Daoy (cell line): Measurements from ENCODE around the gene NR2F1. TPM values are rescaled to one million over a fixed set of nuclear protein-coding genes. Genes with fewer than 3 reads are reported as not detected.

ENCODE experiments used
- DNase-seq: peaks from one replicate; pipeline ENCODE4 v3.0.0-alpha.2; 2015; ENCODE audit warnings: low read depth
- total RNA-seq: library from RNA; depleted of rRNA; stranded (reverse); fragments of >200 nt; shearing (Covaris generic); gene quantifications from 2 replicates; pipeline ENCODE4 v1.2.3, GENCODE V29; 2014

The NR2F1 gene
- total RNA-seq, 1 experiment from 2014 or later, result 7.3 TPM

DNA sequence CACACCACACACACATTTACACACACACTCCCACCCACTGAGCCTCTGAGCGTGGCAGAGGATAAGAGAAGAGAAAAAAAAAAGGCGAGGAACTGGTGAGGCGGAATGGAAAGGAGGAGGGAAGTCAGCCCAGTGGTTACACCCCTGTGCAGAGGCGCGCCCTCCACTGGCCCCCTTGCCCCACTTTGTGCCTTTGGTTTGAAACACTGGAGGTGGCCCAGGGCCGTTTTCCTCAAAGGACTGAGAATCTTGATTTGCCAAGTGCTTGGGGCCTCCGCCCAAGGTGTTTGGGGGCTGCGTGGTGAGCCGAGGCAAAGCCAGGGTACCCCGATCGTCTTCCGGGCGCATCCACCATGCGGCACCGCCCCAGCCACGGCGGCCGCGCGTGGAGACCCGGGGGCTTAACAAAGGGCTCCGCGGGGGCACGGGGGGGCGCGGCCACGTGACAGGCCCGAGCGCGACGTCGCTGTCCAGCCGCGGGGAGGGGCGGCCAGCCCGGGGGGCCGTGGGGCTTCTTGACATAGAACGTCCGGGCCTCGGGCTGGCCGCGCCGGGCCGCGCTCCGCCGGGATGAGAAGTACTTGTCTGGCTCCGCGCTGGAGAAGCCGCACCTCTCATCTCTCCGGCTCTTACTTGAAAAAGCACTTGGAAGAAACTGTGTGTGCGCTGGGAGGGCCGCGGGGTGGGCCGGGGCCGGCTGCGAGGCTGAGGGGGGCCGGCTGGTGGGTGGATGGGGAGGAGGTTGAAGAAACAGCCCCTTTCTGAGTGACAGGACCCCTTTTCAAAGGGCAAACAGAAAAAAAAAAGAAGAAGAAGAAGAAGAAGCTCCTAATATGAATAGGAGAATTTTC, 21.0 kb downstream of the NR2F1 start:
- peak; percentile 42 for DNase-seq

DNA sequence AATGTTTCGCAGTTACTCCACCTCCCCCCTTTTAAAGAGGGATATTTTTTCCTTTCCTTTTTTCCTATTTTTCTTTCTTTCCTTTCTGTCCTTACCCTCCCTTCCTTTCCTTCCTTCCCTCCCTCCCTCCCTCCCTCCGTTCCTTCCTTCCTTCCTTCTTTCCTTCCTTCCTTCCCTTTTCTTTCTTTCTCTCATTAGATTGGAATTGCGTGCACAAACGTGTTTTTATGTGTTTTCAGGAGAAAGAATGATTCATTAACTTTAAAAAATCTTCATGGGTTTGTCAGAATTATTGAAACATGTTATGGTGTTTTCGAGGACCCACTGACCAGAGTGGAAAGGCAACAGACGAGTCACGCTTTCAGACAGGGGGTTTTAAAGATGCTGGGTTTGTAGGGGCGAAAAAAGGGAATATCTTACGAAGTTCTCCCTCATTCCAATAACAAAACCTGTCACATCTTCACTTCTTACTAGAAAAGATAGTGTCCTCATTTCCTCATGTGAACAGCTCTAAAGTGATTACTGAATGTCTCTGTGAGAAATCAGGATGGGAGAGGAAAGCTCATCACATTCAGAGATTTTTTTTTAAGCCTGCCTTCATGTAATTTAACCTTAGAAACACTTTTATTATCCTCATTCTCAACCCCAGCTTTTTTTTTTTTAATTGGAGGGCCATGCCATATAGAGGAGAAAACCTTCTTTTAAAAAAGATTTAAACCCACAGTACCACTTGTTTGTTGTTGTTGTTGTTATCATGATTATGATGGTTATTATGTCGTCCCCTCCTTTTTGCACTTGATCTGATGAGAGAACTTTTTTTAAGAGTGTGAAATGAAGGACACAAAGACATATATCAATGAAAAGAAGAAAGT, 21.9 kb downstream of the NR2F1 start:
- DNase-seq, result no peak

DNA sequence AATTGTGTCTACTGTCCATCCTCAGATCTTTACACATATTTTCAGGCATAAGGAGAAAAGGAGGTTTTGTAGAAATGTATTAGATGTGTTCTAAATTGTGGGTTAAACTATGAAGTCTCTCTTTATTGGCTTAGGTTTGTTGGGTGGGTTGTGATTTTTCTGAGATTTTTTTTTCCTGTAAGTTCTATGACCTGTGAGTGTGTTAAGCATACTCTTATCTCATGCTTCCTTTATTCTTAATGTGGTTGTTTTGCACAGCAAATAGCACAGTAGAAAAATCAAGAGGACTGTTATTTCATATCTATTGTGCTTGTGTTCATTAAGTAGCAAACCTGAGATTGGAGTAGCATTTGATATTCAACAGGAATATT, 23.3 kb downstream of the NR2F1 start:
- DNase-seq, result no peak

DNA sequence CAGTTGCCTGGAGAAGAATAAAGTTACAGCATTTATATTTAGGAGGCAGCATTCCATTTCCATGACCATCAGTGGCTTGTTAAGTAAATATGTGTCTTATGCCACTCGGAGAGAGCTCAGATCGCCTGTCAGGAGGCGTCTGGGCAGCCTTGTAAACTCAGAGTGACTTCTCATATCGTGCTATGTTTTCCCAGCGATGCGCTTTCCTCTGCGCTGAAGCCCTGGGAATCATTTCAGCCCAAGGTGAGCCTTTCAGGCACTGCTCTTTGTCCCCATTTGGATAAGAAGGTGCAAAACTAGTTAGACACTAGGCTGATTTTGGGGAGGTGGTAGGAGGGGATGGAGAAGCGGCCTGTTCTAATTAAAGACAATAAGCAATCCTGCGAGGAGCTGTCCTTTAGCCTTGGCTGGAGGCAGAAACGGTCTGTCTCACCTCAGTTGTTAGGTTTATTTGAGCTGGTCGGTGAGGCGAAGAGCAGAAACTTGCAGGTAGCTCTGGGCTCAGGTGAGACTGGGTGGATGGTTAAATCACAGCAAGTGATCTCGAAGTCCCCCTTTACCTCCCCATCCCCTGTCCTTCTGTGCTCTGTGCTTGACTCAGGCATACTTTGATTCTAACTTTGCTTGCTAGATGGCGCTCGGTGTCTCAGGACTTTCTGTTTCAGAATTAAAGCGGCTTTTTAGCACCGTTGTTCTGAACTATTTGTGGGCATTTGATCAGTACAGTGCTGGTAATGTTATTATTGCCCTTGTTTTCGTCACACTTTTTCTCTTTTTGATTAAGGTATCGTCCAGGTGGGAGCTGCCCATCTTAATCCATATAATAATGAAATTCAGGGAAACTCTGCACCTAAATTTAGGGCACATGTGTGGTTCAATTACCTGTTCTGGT, 24.6 kb downstream of the NR2F1 start:
- DNase-seq, result peak; percentile 49

DNA sequence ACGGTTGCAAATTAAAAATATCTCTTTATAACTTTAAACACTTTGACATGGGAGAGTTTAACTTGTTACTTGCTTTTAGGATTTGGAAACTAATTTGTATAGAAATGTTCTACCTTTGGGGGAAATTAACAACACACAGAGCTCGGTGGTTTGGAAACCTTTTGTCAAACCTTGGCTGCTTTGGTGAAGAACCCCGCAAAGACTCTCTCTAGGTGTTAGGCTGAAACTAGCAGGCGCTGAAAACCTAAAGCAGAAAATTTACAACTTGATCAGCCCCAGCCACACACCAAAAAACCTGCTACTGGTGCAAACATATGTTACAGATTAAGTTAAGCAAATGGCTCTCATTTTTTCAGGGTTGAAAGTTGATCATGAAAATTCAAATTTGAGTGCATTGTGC, 25.8 kb downstream of the NR2F1 start:
- DNase-seq, result no peak

DNA sequence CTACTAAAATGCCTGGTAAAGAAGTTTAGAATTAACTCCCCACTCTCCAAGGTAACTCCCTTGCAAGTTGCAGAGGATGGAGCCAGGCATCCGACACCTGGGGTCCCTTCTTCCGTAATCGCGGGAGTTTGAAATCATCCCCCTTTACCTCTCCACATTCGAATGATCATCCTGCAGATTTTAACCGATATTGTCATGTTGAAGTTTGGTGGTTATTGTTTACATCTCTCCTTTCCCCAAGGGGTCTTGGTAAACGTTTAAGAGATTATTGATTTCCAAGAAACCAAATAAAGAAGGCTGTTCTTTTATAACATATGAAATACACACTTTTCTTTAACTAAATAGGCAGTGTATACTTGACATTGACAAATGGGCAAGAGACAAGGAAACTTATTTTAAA, 26.7 kb downstream of the NR2F1 start:
- DNase-seq, result no peak

DNA sequence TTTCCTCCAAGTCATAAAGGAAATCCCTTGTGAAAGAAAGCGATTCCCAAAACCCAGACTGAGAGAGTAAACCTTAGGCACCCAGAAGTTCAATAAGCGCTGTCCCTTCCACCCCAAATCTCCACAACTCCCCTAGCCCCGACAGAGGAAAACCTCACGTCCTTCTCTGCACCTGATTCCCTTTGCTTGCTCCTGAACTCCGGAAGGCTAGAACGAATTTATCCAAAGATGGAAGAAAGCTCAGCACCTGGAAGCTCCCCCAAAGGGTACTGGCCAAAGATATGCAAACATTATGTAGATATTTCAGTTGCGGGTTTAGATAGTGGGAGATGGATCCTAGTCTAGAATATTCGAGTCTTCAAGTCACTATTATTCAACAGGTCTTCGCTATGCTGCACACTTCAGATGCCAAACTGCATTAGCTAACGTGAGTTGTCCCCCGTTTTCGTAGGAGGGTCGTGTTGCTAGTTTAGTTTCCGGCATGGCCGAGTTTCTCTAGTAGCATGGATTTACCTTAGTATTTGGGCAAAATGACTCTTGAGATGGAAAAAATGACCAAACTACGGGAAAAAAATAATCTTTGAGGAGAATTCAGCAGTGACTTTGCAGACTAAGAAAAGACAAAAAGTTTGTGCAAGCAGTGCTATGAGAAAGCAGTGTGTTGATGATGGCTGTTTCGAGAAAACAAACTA, 27.7 kb downstream of the NR2F1 start:
- DNase-seq, result no peak

DNA sequence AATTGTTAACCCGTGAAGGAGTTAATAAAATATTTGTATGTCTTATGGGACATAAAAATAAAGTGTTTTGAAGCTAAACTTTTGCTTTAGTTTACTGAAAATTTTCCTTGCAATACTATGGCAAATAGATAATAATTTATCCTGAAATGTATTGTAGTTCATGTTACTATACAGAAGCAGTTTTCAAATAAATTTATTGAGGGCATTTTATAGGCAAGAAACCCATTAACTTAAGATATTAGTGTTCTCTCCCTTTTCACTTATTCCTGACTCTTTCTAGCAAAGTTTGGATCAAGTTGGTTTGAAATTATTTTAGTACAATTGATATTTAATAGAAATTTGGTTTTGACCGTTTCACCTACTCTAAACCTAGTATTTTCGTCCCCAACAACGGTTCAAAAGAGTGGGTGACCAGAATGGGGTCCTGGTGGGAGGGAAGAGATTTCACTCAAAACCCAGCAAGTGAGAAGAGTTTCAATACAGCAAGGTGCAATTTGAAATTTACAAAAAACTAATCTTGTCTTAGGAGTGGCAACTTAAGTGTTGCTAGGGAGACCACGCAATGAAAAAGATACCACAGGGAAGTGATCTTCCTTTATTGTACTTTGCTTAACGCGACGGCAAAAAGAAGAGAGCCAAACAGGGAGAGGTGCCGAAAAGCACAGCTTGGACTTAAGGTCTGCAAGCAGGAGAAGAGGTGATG, 28.4 kb downstream of the NR2F1 start:
- DNase-seq, result no peak

DNA sequence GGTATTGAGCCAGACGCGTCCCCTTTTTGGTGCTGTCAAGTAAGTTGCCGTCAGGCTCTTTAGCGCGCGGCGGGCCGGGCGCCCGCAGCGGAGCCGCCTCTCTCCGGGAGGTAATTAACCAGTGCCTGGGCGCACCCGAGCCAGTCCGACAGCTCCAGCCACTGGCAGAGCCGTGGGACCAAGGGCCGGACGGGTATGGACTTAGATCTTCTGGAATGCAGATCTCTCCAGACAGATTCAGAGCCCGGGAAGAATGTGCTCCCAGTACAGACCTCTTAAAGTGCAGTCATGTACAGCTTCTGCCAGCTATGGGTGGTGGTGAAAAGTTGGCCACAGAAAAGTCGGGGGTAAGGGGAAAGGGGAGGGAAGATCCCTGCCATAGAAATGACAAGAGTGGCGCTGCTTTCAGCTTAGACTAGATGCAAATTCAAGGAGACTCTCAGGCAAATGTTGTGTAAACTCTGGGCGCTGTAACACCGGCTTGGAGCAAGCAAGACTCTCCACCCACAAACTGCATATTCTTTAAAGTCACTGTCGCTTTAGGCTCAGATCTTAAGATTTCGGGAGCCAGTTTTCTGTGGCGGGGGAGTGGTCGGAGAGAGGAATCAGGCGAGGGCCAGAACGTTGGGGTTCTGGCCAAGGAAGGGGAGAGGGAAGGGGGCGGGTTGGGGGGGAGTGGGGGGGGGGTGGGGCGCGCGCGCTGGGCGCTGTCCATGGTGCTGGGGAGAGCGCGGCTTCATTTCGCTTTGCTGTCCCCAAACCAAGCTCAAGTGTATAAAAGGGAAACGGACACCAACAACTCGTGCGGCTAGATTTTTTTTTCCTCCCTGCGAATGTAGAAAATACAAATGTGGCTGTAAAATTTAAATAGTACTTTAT, 29.2 kb downstream of the NR2F1 start:
- peak; percentile 24 for DNase-seq

DNA sequence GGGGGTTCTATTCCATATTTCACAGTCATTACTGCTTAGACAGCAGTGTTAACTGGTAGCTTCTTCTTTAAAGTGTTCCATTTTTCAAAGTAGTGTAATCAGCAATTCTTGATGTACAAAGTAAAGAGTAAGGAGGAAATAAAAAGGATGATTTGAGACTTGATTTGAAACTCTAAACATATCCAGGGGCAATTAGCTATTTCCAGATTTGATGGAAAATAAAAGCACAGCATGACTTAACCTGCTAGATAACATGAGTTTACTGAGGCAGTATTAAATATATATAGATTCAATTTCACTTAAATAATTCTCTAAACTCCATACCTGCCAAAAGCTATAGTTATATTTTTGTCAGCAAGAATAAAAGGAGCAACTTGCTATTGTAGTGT, 29.8 kb downstream of the NR2F1 start:
- DNase-seq, result no peak

DNA sequence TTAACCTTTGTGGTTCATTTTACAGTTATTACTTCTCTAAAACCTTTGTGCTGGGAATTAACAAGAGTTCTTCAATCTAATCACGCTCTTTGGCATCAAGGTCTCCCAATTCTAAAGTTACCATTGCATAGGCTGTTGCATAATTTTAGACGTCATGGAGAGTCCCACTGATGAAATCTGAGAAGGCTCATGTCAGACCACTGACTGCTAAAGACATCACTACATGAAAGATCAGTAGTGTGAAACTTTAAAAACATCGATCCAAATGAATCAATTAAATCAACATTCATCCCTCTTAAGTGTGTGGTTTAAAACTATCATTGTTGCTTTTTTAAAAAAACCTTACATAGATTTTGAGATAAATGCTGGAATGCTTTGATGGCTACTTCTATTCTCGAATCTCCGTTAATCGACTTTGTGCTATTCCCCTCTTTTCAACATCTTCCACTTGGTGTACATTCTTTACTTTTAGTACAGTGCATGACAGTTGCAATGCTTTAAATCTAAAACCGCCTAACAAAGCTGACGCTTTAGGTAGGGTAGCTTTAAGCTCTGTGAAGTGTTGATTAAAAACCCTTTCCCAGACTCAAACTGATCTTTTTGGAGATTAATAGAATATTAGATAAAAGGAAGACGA, 33.6 kb downstream of the NR2F1 start:
- no peak for DNase-seq

DNA sequence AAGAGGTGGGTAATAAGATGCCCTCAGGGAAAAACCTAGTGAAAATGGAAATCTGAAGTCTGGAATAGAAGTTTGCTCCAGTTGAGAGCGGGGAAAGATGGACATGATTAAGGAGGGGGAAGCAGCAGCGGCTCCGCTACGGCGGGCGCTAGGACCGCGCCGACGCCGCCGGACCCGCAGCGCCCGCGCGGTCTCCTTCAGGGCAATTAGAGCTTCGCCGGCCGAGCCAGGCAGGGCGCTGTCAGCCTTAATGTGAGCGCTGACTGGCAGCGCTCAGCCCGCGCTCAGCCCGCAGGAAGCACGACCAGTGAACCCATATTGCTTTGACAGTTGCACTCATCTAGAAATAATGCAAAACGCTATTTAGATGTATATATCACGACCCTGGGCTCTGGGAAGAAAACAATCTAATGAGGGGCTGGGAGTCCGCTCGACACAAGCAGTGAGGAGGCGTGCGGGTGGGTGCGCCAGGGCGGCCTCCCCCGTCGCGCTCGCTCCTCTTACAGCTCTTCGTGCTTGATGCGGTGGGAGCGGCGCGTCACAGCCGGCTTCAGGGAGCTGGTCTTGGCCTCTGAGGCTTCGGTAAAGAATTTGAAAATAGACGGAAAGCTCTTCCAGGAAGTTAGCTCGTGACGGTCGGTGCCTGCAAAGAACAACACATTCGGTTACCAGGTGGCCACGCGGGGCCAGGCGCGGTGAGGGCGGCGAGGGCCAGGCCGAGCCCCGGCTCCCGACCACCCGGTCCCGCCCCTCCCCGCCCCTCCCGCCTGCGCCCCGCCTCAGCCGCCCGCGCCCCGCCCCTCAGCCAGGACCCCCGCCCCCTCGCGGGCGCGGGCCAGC, 37.7 kb downstream of the NR2F1 start:
- DNase-seq, result peak; percentile 87

DNA sequence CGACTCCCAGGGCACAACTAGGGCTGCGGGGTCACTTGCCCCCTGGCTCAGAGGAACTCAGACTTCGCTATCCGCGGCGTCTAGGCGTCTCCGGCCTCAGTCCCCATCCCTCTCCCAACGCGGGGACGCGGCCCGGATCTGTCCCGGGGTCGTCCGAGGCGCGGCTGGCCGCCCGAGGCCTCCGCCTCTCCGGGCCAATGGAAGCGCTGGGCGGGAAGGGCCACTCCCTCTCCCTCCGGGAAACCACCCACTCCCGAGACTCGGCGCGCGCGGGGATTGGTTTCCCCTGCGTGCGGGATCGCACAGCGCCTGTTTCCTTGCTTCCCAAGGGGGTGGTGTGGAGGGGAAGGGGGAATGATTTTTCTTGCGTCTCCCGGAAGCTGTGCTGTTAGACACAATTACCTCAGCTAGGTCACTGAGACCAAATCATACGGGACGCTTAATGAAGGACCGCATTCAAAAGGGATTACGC, 38.3 kb downstream of the NR2F1 start:
- DNase-seq, result peak; percentile 91

DNA sequence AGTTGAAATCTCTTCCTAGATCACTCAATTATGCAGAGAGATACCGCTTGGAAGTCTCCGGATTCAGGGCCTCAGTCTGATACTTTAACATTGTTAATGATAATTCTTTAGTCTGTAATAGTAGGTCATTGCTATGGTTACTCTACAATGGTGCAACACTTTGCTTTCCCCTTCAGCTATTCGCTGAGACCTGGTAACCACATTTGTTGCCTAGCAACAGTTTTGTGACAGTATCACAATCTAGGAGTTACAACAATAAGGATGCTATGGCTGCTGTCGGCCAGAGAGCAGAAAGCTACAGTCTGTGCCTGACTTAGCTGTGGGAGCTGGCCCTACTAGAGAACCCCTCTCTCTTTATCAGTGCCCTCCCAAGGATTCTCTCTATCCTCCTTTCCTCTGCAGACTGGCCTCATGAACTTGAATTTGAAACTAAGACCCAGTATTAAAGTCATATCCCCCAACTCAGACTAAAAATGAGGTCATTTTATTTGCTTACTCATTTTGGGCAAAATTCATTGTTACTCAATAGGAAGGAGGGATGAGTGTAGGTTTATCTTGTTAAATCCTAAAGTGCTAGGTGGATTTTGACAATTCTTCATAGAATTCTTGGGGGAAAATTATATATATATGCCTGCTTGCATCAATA, 39.3 kb downstream of the NR2F1 start:
- DNase-seq, result peak; percentile 49

DNA sequence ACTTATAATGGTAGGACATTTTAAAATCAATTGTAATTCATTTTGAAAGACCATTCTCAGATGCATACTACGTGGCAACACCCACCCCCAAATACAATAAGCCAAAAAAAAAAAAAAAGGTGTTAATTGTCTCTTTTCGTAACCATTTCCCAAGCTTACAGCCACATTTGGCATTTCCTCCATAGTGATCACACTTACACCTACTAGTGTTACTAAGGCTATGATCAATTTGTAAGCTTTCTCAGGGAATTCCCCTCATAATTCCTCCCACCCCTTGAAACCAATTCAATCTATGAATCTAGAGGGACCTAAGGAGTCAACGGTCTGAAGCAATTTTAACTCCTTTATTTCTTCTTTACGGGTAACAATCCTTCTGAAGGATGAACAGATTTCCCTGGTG, 40.1 kb downstream of the NR2F1 start:
- no peak for DNase-seq

DNA sequence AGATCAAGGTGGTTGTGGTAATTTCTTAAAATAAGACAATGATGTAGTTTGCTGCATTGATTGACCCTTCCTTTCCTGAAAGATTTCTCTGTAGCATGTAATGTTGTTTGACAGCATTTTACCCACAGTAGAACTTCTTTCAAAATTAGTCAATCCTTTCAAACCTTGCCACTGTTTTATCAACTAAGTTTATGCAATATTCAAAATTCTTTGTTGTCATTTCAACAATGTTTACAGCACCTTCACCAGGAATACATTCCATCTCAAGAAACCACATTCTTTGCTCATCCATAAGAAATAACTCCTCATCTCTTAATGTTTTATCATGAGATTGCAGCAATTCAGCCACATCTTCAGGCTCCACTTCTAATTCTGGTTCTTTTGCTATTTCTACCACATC, 43.8 kb downstream of the NR2F1 start:
- no peak for DNase-seq

DNA sequence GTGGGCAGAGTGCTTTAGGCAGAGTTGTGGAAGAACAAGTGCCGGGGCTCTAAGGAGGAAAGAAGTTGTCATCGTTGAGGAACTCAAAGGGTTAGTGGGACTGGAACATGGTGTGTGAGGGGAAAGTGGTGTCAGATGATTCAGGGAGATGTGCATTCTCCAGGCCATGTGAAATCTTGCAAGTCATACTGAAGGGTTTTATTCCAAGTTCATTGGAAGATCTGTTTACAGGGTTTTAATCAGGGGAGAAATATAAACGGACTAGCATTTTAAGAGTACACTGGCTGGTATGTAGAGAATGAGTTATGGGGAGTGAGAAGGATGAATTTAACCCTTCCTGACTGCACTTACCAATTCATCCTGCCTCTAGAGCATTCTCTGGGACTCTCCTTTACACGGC, 49.3 kb downstream of the NR2F1 start:
- no peak for DNase-seq

DNA sequence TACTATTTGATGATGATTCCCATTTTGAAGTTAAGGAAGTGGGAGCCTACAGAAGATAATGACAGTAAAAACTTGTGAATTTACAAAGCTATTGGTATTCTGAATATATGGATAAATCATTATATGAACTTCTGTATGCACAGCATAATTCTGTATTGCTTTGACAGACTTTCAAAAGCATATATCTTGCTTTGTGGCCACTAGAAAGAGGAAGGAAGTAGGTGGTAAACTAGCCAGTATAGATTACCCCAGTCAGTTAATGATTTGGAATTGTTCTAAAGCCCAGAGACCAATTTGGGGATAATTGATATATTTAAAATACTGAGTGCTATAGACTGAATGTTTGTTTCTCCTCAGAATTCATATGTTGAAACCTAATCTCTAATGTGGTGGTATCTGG, 53.0 kb downstream of the NR2F1 start:
- DNase-seq, result no peak
